HepG2 (cell line): Measurements from ENCODE around the gene H1-8. TPM values are rescaled to one million over a fixed set of nuclear protein-coding genes. Genes with fewer than 3 reads are reported as not detected.

Experiments used
- ATAC-seq: fragments of 200-7000 bp; cut with Tn5 transposase; 3 replicates; pipeline ENCODE4 v1.9.1; 2020; ENCODE audit warnings: mild to moderate bottlenecking, moderate library complexity
- BruUV-seq: library from RNA; stranded (reverse); fragments of 400-500 nt; replicated peaks from 2 replicates; lab custom pipeline; 2021; lab: Mats Ljungman, UMichigan
- CTCF ChIA-PET: fragments of 300-600 bp; formaldehyde crosslinking; extraction: SDS; loops from one replicate; lab custom pipeline; 2021; ENCODE audit warnings: low total read pairs, inconsistent platforms, low intra/inter-chr PET ratio; lab: Yijun Ruan, JAX
- POLR2A ChIA-PET: fragments of 350-600 bp; sonication (Branson Sonifier 250); formaldehyde crosslinking; loops from one replicate; lab custom pipeline; 2020; ENCODE audit warnings: antibody characterized with exemption, inconsistent platforms; lab: Yijun Ruan, JAX
- DNase-seq: peaks from one replicate; pipeline ENCODE4 v3.0.0-alpha.2; 2015; ENCODE audit warnings: low spot score
- FAIRE-seq: peaks from 3 replicates; lab custom pipeline; 2011; peaks lifted over from hg19 to GRCh38; lab: Jason Lieb, UNC
- H2AFZ ChIP-seq: one replicate; pipeline ENCODE4 v1.6.1; 2011; ENCODE audit warnings: low read length, inconsistent platforms
- H3K27ac ChIP-seq: fragments of 300-600 bp; 3 replicates; pipeline ENCODE4 v1.8.0; 2011; ENCODE audit warnings: mixed run types, mild to moderate bottlenecking, mixed read lengths, low read length, inconsistent platforms; ENCODE audit not compliant: insufficient read depth; ENCODE audit errors: extremely low read length
- H3K27me3 ChIP-seq, 2 experiments: fragments of 200-600 bp in 1 of 2; 2 replicates in 1 of 2; 3 replicates in 1 of 2; pipeline versions ENCODE4 v1.6.0 to v1.8.0; 2011; ENCODE audit warnings: low read length in 2 of 2, mild to moderate bottlenecking in 2 of 2, moderate library complexity in 2 of 2, inconsistent platforms in 1 of 2; ENCODE audit not compliant: insufficient read depth in 2 of 2, control insufficient read depth in 1 of 2
- H3K36me3 ChIP-seq, 2 experiments: fragments of 200-600 bp in 1 of 2; replicated peaks in 1 of 2; 2 replicates in 1 of 2; 3 replicates in 1 of 2; pipeline versions ENCODE4 v1.5.1 to v1.8.0; 2011; ENCODE audit warnings: low read length in 2 of 2, inconsistent platforms in 1 of 2; ENCODE audit not compliant: insufficient read depth in 2 of 2, control insufficient read depth in 1 of 2
- H3K4me1 ChIP-seq: 2 replicates; pipeline ENCODE4 v1.5.1; 2012; ENCODE audit warnings: low read length, inconsistent platforms; ENCODE audit not compliant: insufficient read depth
- H3K4me2 ChIP-seq: 2 replicates; pipeline ENCODE4 v1.6.0; 2011; ENCODE audit warnings: low read depth, low read length, inconsistent platforms
- H3K4me3 ChIP-seq, 3 experiments: fragments of 200-600 bp in 1 of 3; sonication (generic), shearing (Covaris generic) in 1 of 3; replicated peaks in 1 of 3; 2 replicates each; pipeline ENCODE4 v1.5.1; 2011 to 2016; ENCODE audit warnings: low read length in 3 of 3, inconsistent platforms in 2 of 3, low read depth in 2 of 3, mild to moderate bottlenecking in 2 of 3, control low read depth in 1 of 3, mixed read lengths in 1 of 3; ENCODE audit not compliant: insufficient read depth in 1 of 3
- H3K79me2 ChIP-seq: one replicate; pipeline ENCODE4 v1.6.1; 2011; ENCODE audit warnings: low read length, inconsistent platforms; ENCODE audit not compliant: insufficient read depth
- H3K9ac ChIP-seq: 2 replicates; pipeline ENCODE4 v1.6.0; 2011; ENCODE audit warnings: mild to moderate bottlenecking, low read depth, low read length, inconsistent platforms; ENCODE audit not compliant: insufficient read depth
- H3K9me3 ChIP-seq: 2 replicates; pipeline ENCODE4 v1.5.1; 2012; ENCODE audit warnings: mild to moderate bottlenecking, low read length
- H4K20me1 ChIP-seq: 2 replicates; pipeline ENCODE4 v1.6.0; 2011; ENCODE audit warnings: inconsistent platforms, mild to moderate bottlenecking, low read length, moderate library complexity; ENCODE audit not compliant: insufficient read depth
- ATF7-NPFF ChIP-seq: sonication (generic); formaldehyde crosslinking; IDR thresholded peaks from 2 replicates; pipeline ENCODE4 v1.8.1; 2023; ENCODE audit warnings: mild to moderate bottlenecking, low read depth, missing genetic modification reagents, moderate library complexity
- CREBL2 ChIP-seq: sonication (generic); formaldehyde crosslinking; IDR thresholded peaks from 2 replicates; pipeline ENCODE4 v1.8.1; 2023; ENCODE audit warnings: missing genetic modification reagents, mild to moderate bottlenecking, borderline replicate concordance
- FIP1L1 ChIP-seq: fragments of 200-400 bp; formaldehyde crosslinking; IDR thresholded peaks from 2 replicates; pipeline ENCODE4 v1.6.1; 2018; ENCODE audit warnings: low read depth, mild to moderate bottlenecking, low read length, moderate library complexity, borderline replicate concordance; ENCODE audit not compliant: insufficient read depth
- KLF6 ChIP-seq: IDR thresholded peaks from 2 replicates; pipeline ENCODE4 v1.8.0; 2016; ENCODE audit warnings: missing biosample characterization, missing genetic modification reagents
- LCORL ChIP-seq, 2 experiments: fragments of 450-650 bp in 1 of 2; sonication (generic) in 1 of 2; formaldehyde crosslinking in 1 of 2; IDR thresholded peaks; 2 replicates each; pipeline versions ENCODE4 v1.5.0 to v1.6.1; 2017 to 2020; ENCODE audit warnings: antibody characterized with exemption in 1 of 2, missing genetic modification reagents in 1 of 2
- NAIF1 ChIP-seq: sonication (generic); formaldehyde crosslinking; IDR thresholded peaks from 2 replicates; pipeline ENCODE4 v1.5.0; 2020; ENCODE audit warnings: mild to moderate bottlenecking, missing genetic modification reagents, borderline replicate concordance
- NFKB2 ChIP-seq: sonication (generic); formaldehyde crosslinking; IDR thresholded peaks from 2 replicates; pipeline ENCODE4 v1.4.0; 2020; ENCODE audit warnings: missing genetic modification reagents, borderline replicate concordance
- NR2F2 ChIP-seq: IDR thresholded peaks from 2 replicates; pipeline ENCODE4 v1.6.1; 2012; ENCODE audit warnings: low read depth, inconsistent platforms, borderline replicate concordance
- ONECUT2 ChIP-seq: sonication (generic); formaldehyde crosslinking; IDR thresholded peaks from 2 replicates; pipeline ENCODE4 v1.4.0; 2020; ENCODE audit warnings: missing genetic modification reagents
- PRMT3 ChIP-seq: sonication (generic); formaldehyde crosslinking; IDR thresholded peaks from 2 replicates; pipeline ENCODE4 v1.8.1; 2022; ENCODE audit warnings: low read depth, mild to moderate bottlenecking, moderate library complexity, missing genetic modification reagents, borderline replicate concordance
- XRCC5 ChIP-seq: fragments of 200-400 bp; formaldehyde crosslinking; optimal IDR thresholded peaks from 2 replicates; pipeline ENCODE3; 2017; ENCODE audit warnings: mild to moderate bottlenecking, low read length
- YY1 ChIP-seq: IDR thresholded peaks from 2 replicates; pipeline ENCODE4 v1.6.1; 2011; ENCODE audit warnings: low read length, low read depth, moderate library complexity, mild to moderate bottlenecking; ENCODE audit not compliant: insufficient read depth, insufficient replicate concordance
- ZNF224 ChIP-seq: sonication (generic); formaldehyde crosslinking; IDR thresholded peaks from 2 replicates; pipeline ENCODE4 v1.5.0; 2020; ENCODE audit warnings: mild to moderate bottlenecking, missing genetic modification reagents
- ZNF451 ChIP-seq: sonication (generic); formaldehyde crosslinking; IDR thresholded peaks from 2 replicates; pipeline ENCODE4 v1.5.0; 2020; ENCODE audit warnings: mild to moderate bottlenecking, missing genetic modification reagents
- ZNF761 ChIP-seq: sonication (generic); formaldehyde crosslinking; conservative IDR thresholded peaks from 2 replicates; pipeline ENCODE4 v1.4.0; 2020; ENCODE audit warnings: mild to moderate bottlenecking, missing genetic modification reagents
- WGBS: methylation state at CpG from one replicate; pipeline ENCODE4 v1.1.6; 2017; ENCODE audit warnings: low lambda C conversion rate; 5-methylcytosine and 5-hydroxymethylcytosine counted together
- in situ Hi-C: cut with HindIII; loops from 2 replicates; pipeline ENCODE4 v1.10.0; 2017; ENCODE audit warnings: low pct_unique_long_range_greater_than_20kb; ENCODE audit not compliant: extremely low pct_ligation_motif_present
- intact Hi-C: fragments of 100-400 bp; cut with micrococcal nuclease; formaldehyde crosslinking; loops from one replicate; pipeline ENCODE4 v1.10.0; 2022; ENCODE audit not compliant: unreplicated experiment
- polyA plus RNA-seq, 8 experiments: library from polyadenylated mRNA; depleted of rRNA in 3 of 8; stranded (reverse) in 7 of 8; unstranded in 1 of 8; fragments of >200 nt; fragmentation: Illumina TruSeq in 4 of 8; extraction: Trizol in 4 of 8; gene quantifications; 2 replicates each; pipeline versions ENCODE4 v1.2.1 to v1.2.3, GENCODE V29; 2011 to 2016; ENCODE audit warnings: low read depth in 4 of 8, missing spikeins in 1 of 8, mixed read lengths in 1 of 8; ENCODE audit not compliant: insufficient read depth in 1 of 8
- total RNA-seq, 5 experiments: library from RNA; depleted of rRNA; stranded (reverse); fragments of >200 nt; fragmentation: Illumina TruSeq; extraction: Trizol; gene quantifications; 2 replicates each; pipeline ENCODE4 v1.2.3, GENCODE V29; 2016; ENCODE audit warnings: low read depth in 1 of 5
- TF ChIP-seq, protein P1 (sequence below): IDR thresholded peaks from 2 replicates; pipeline ENCODE4 v1.6.1; 2012; ENCODE audit warnings: low read depth, low read length, improper control_type of control experiment
- TF ChIP-seq, protein P2 (sequence below): sonication (generic); formaldehyde crosslinking; IDR thresholded peaks from 2 replicates; pipeline ENCODE4 v1.5.0; 2020; ENCODE audit warnings: missing genetic modification reagents
- TF ChIP-seq, protein P3 (sequence below): sonication (generic); formaldehyde crosslinking; IDR thresholded peaks from 2 replicates; pipeline ENCODE4 v1.5.1; 2020; ENCODE audit warnings: missing genetic modification reagents, mild to moderate bottlenecking, borderline replicate concordance

The H1-8 gene
- total and polyA plus RNA-seq, 2 of the 13 experiments (the other 11 are each of a cell fraction or from before 2014, with no cell fraction given), result 0.08 TPM; not detected in 1

DNA sequence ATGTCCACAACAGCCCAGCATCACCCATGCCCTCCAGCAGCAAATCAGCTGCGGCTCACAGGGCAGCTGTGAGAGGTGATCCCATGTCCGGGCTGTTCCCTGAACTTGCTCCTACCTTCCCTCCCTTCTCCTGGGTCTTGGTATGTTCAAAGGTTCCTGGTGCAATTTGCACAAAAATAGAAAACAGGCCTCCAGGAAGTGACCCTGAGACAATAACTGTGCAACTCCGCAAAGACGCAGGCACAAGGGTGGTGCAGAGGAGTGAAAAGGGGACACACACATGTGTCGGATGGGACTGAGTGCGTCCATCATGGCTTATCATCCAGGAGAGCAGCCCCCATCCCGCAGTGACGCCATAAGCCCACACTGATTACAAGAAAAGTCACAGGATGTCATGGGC is 47.2 kb downstream of the H1-8 start (continued):
- TF ChIP-seq, protein P1, sequence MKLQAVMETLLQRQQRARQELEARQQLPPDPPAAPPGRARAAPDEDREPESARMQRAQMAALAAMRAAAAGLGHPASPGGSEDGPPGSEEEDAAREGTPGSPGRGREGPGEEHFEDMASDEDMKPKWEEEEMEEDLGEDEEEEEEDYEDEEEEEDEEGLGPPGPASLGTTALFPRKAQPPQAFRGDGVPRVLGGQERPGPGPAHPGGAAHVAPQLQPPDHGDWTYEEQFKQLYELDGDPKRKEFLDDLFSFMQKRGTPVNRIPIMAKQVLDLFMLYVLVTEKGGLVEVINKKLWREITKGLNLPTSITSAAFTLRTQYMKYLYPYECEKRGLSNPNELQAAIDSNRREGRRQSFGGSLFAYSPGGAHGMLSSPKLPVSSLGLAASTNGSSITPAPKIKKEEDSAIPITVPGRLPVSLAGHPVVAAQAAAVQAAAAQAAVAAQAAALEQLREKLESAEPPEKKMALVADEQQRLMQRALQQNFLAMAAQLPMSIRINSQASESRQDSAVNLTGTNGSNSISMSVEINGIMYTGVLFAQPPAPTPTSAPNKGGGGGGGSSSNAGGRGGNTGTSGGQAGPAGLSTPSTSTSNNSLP, result no peak
- TF ChIP-seq NAIF1 (CRISPR knock-in tag) (no peak), LCORL (IDR thresholded peaks at IDR 0.05) (no peak), LCORL (CRISPR knock-in tag; IDR thresholded peaks at IDR 0.05) (no peak), ATF7-NPFF (CRISPR knock-in tag) (no peak)
- TF ChIP-seq, protein P2, sequence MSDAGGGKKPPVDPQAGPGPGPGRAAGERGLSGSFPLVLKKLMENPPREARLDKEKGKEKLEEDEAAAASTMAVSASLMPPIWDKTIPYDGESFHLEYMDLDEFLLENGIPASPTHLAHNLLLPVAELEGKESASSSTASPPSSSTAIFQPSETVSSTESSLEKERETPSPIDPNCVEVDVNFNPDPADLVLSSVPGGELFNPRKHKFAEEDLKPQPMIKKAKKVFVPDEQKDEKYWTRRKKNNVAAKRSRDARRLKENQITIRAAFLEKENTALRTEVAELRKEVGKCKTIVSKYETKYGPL (CRISPR knock-in tag), result no peak

- Histone ChIP-seq H3K4me2 (no peak overlapping the region), H3K9ac (no peak overlapping the region), H3K4me1 (peaks cover 63% of the 10 kb centered on the region), H3K79me2 (peaks cover 48% of the 10 kb centered on the region), H3K27ac (peak overlapping the region; percentile 2), H2AFZ (no peak overlapping the region), H3K36me3 (peaks cover 10 to 17% of the 10 kb centered on the region in 2 experiments), H4K20me1 (no peaks in the 10 kb centered on the region)
- in situ Hi-C loops, result no loop called here
- POLR2A ChIA-PET, result no interaction called here
- BruUV-seq, result no TSS peak
- ATAC-seq (no peak), DNase-seq (no peak)
- TF ChIP-seq ZNF761 (CRISPR knock-in tag), result no peak
- TF ChIP-seq FIP1L1, result no peak
- no peak for TF ChIP-seq CREBL2 (CRISPR knock-in tag)
- TF ChIP-seq NFKB2, result no peak
- no peak for TF ChIP-seq ONECUT2 (CRISPR knock-in tag)
- TF ChIP-seq, protein P3, sequence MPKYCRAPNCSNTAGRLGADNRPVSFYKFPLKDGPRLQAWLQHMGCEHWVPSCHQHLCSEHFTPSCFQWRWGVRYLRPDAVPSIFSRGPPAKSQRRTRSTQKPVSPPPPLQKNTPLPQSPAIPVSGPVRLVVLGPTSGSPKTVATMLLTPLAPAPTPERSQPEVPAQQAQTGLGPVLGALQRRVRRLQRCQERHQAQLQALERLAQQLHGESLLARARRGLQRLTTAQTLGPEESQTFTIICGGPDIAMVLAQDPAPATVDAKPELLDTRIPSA (CRISPR knock-in tag), result no peak
- no peak for TF ChIP-seq PRMT3 (CRISPR knock-in tag)
- TF ChIP-seq NR2F2, result no peak
- no peak for TF ChIP-seq ZNF224
- TF ChIP-seq XRCC5, result no peak
- no peak for TF ChIP-seq KLF6 (CRISPR knock-in tag)
- no peak for TF ChIP-seq YY1
- no peak for TF ChIP-seq ZNF451 (CRISPR knock-in tag)
- TF ChIP-seq, all 625 proteins: peak for 0
- CTCF ChIA-PET, result no interaction called here
- Histone ChIP-seq H3K9me3 (no peaks in the 10 kb centered on the region), H3K4me3 (no peak overlapping the region), H3K27me3 (no peaks in the 10 kb centered on the region)
- FAIRE-seq, result no peak
- 96% methylated on average over 8 of the region's 8 CpGs for WGBS
- intact Hi-C loops, result no loop called here
These were observed 49.0 kb downstream of the H1-8 start for GRCh38 chr3:129591932-129592331.
